SK-N-SH treated with all-trans-retinoic acid at 6 μM for 48 hours (cell line): ENCODE results near the gene BABAM2.
A peak's percentile ranks its signal among the peaks of the same experiment; 100 is the strongest.
"Not testable (repeated sequence)": the region's sequence is repeated elsewhere in the genome, so short reads cannot be mapped to it uniquely, and the experiment has no call there.

Experiments
- ATAC-seq: fragments of 200-7000 bp; cut with Tn5 transposase; 3 replicates; pipeline ENCODE4 v1.9.1; 2020; ENCODE audit warnings: mild to moderate bottlenecking, moderate library complexity
- ARNTL ChIP-seq: fragments of 450-650 bp; formaldehyde crosslinking; IDR thresholded peaks from 2 replicates; pipeline ENCODE4 v1.5.0; 2020; ENCODE audit warnings: low read depth, mild to moderate bottlenecking, moderate library complexity, borderline replicate concordance
- BACH2 ChIP-seq: fragments of 250-450 bp; sonication (Bioruptor Pico); IDR thresholded peaks from 2 replicates; pipeline ENCODE4 v1.9.0; 2021; ENCODE audit warnings: mild to moderate bottlenecking, borderline replicate concordance
- CSDC2 ChIP-seq: fragments of 250-450 bp; sonication (Bioruptor Pico); IDR thresholded peaks from 2 replicates; pipeline ENCODE4 v1.5.0; 2020; ENCODE audit warnings: mild to moderate bottlenecking, moderate library complexity
- CSRNP3 ChIP-seq: fragments of 250-450 bp; sonication (Bioruptor Pico); IDR thresholded peaks from 2 replicates; pipeline ENCODE4 v1.5.1; 2021; ENCODE audit warnings: mild to moderate bottlenecking, moderate library complexity
- GLIS3 ChIP-seq: fragments of 250-450 bp; sonication (Bioruptor Pico); IDR thresholded peaks from 2 replicates; pipeline ENCODE4 v1.5.0; 2020; ENCODE audit warnings: mild to moderate bottlenecking, moderate library complexity
- ISL1 ChIP-seq: fragments of 250-450 bp; sonication (Bioruptor Pico); IDR thresholded peaks from 2 replicates; pipeline ENCODE4 v2.1.2; 2022; ENCODE audit warnings: mild to moderate bottlenecking, moderate library complexity
- OSR1 ChIP-seq: fragments of 250-450 bp; sonication (Bioruptor Pico); IDR thresholded peaks from 2 replicates; pipeline ENCODE4 v1.8.0; 2022; ENCODE audit warnings: moderate library complexity, mild to moderate bottlenecking, inconsistent platforms
- PATZ1 ChIP-seq: fragments of 250-450 bp; sonication (Bioruptor Pico); IDR thresholded peaks from 2 replicates; pipeline ENCODE4 v1.8.0; 2020; ENCODE audit warnings: mild to moderate bottlenecking, moderate library complexity, borderline replicate concordance
- POU6F1 ChIP-seq: fragments of 250-450 bp; sonication (Bioruptor Pico); IDR thresholded peaks from 2 replicates; pipeline ENCODE4 v1.8.0; 2021; ENCODE audit warnings: low read depth, mild to moderate bottlenecking, moderate library complexity, borderline replicate concordance
- PPARA ChIP-seq: fragments of 250-450 bp; sonication (Bioruptor Pico); IDR thresholded peaks from 2 replicates; pipeline ENCODE4 v1.5.0; 2020; ENCODE audit warnings: mild to moderate bottlenecking, borderline replicate concordance
- RARB ChIP-seq: fragments of 250-450 bp; sonication (Bioruptor Pico); IDR thresholded peaks from 2 replicates; pipeline ENCODE4 v1.8.0; 2021; ENCODE audit warnings: mild to moderate bottlenecking, moderate library complexity
- TCF4 ChIP-seq: fragments of 250-450 bp; sonication (Bioruptor Pico); IDR thresholded peaks from 2 replicates; pipeline ENCODE4 v1.8.0; 2021; ENCODE audit warnings: mild to moderate bottlenecking, moderate library complexity, borderline replicate concordance
- TOX ChIP-seq: fragments of 250-450 bp; sonication (Bioruptor Pico); IDR thresholded peaks from 2 replicates; pipeline ENCODE4 v1.8.0; 2021; ENCODE audit warnings: mild to moderate bottlenecking, moderate library complexity, borderline replicate concordance
- TSHZ2 ChIP-seq: fragments of 250-450 bp; sonication (Bioruptor Pico); IDR thresholded peaks from 2 replicates; pipeline ENCODE4 v1.5.0; 2020; ENCODE audit warnings: mild to moderate bottlenecking, moderate library complexity
- ZFP30 ChIP-seq: fragments of 450-650 bp; formaldehyde crosslinking; IDR thresholded peaks from 2 replicates; pipeline ENCODE4 v1.5.0; 2022; ENCODE audit warnings: mild to moderate bottlenecking, moderate library complexity
- ZNF70 ChIP-seq: fragments of 450-650 bp; formaldehyde crosslinking; IDR thresholded peaks from 2 replicates; pipeline ENCODE4 v1.5.0; 2020; ENCODE audit warnings: mild to moderate bottlenecking, moderate library complexity

Gene BABAM2

GRCh38 chr2:28329184-28329583 lies 438.7 kb downstream of the BABAM2 start (continued):
- TF ChIP-seq PATZ1 (CRISPR knock-in tag), result no peak

GRCh38 chr2:28330722-28331121 lies 440.2 kb downstream of the BABAM2 start:
- not testable (repeated sequence) for ATAC-seq

GRCh38 chr2:28331797-28332196 lies 441.3 kb downstream of the BABAM2 start:
- not testable (repeated sequence) for ATAC-seq

GRCh38 chr2:28332696-28333095 lies 442.2 kb downstream of the BABAM2 start:
- ATAC-seq, result no peak
- no peak for TF ChIP-seq BACH2 (CRISPR knock-in tag)
- TF ChIP-seq ZNF70 (CRISPR knock-in tag), result no peak
- TF ChIP-seq PPARA, result no peak
- TF ChIP-seq ISL1 (CRISPR knock-in tag), result no peak
- no peak for TF ChIP-seq RARB (CRISPR knock-in tag)
- no peak for TF ChIP-seq ZFP30 (CRISPR knock-in tag)
- TF ChIP-seq OSR1 (CRISPR knock-in tag), result no peak
- TF ChIP-seq PATZ1 (CRISPR knock-in tag), result no peak
- no peak for TF ChIP-seq CSRNP3 (CRISPR knock-in tag)
- no peak for TF ChIP-seq GLIS3 (CRISPR knock-in tag)
- no peak for TF ChIP-seq CSDC2 (CRISPR knock-in tag)
- no peak for TF ChIP-seq POU6F1 (CRISPR knock-in tag)
- no peak for TF ChIP-seq ARNTL (CRISPR knock-in tag)
- no peak for TF ChIP-seq TCF4 (CRISPR knock-in tag)

GRCh38 chr2:28333606-28334526 lies 443.3 kb downstream of the BABAM2 start:
- peak; percentile 15 for ATAC-seq
- TF ChIP-seq TOX (CRISPR knock-in tag) (no peak), TSHZ2 (CRISPR knock-in tag) (no peak; the same call in 1 of the 2 replicates), ZNF70 (CRISPR knock-in tag) (no peak), BACH2 (CRISPR knock-in tag) (no peak), OSR1 (CRISPR knock-in tag) (no peak), GLIS3 (CRISPR knock-in tag) (no peak)
